Hematopoietic multipotent progenitor cell (in vitro differentiated cells): ENCODE data around the gene COA8. TPM values are rescaled to one million over a fixed set of nuclear protein-coding genes. Genes with fewer than 3 reads are reported as not detected.

ENCODE experiments used
- DNase-seq, 3 donors: peaks; one replicate each; pipeline ENCODE4 v3.0.0-alpha.2; 2011 to 2015; ENCODE audit warnings: low read depth in 2 of 3, low spot score in 2 of 3
- total RNA-seq: library from RNA; depleted of rRNA; stranded (reverse); fragments of >200 nt; gene quantifications from one replicate; pipeline ENCODE4 v1.2.3, GENCODE V29; 2012

The COA8 gene
- total RNA-seq, 1 donor, result 5.1 TPM

- DNase-seq, result no peak
Observed at GRCh38 chr14:103616635-103617300, 54.0 kb downstream of the COA8 start.

GRCh38 chr14:103619057-103619456 lies 56.3 kb downstream of the COA8 start:
- DNase-seq, result no peak

GRCh38 chr14:103621860-103622259 lies 59.1 kb downstream of the COA8 start:
- DNase-seq, result no peak

GRCh38 chr14:103623308-103623707 lies 60.5 kb downstream of the COA8 start:
- no peak for DNase-seq

- DNase-seq, result no peak
Observed at GRCh38 chr14:103623883-103624482, 61.2 kb downstream of the COA8 start.

- no peak for DNase-seq
Observed at GRCh38 chr14:103624860-103625259, 62.1 kb downstream of the COA8 start.

GRCh38 chr14:103625356-103626095 lies 62.8 kb downstream of the COA8 start:
- no peak for DNase-seq

GRCh38 chr14:103626146-103626850 lies 63.5 kb downstream of the COA8 start:
- DNase-seq, result no peak

GRCh38 chr14:103627073-103628025 lies 64.6 kb downstream of the COA8 start:
- DNase-seq, result no peak

GRCh38 chr14:103628221-103628683 lies 65.5 kb downstream of the COA8 start:
- peak in 2 of 3 donors; percentile 48 to 67 for DNase-seq

GRCh38 chr14:103628684-103629502 lies 66.1 kb downstream of the COA8 start, which contains the start of gene KLC1:
Gene KLC1 (plus strand): TSS chr14:103629211. CDS start chr14:103654565, 25,354 bp downstream.
- DNase-seq, result peak; percentile 65 to 74 (median 73)

- DNase-seq, result peak in 1 of 3 donors; percentile 28
Observed at GRCh38 chr14:103629503-103630121, 66.9 kb downstream of the COA8 start.

- no peak for DNase-seq
Observed at GRCh38 chr14:103630364-103631108, 67.8 kb downstream of the COA8 start.

GRCh38 chr14:103633391-103633790 lies 70.6 kb downstream of the COA8 start:
- no peak for DNase-seq

- DNase-seq, result no peak
Observed at GRCh38 chr14:103634156-103634555, 71.4 kb downstream of the COA8 start.

GRCh38 chr14:103638594-103638993 lies 75.8 kb downstream of the COA8 start:
- no peak for DNase-seq
